CD4-positive, alpha-beta T cell treated with Interferon gamma for 1 hour (primary cell): Measurements from ENCODE around the gene CAMK2A.

Experiments used
- DNase-seq: peaks from one replicate; pipeline ENCODE4 v3.0.0-alpha.2; 2020

Gene CAMK2A

GRCh38 chr5:150289551-150290390 lies at the start of gene CAMK2A:
Gene CAMK2A, minus strand, starts transcription at chr5:150289773. Its CDS starts 148 bp downstream, at chr5:150289625.
- DNase-seq, result no peak

- no peak for DNase-seq
Measured at GRCh38 chr5:150339165-150339564, 49.6 kb upstream of the CAMK2A start.

- DNase-seq, result no peak
Measured at GRCh38 chr5:150338546-150338945, 49.0 kb upstream of the CAMK2A start.

- no peak for DNase-seq
Measured at GRCh38 chr5:150335778-150336177, 46.2 kb upstream of the CAMK2A start.

GRCh38 chr5:150333400-150333799 lies 43.8 kb upstream of the CAMK2A start:
- no peak for DNase-seq

- no peak for DNase-seq
Measured at GRCh38 chr5:150329881-150330876, 40.6 kb upstream of the CAMK2A start.

- no peak for DNase-seq
Measured at GRCh38 chr5:150329038-150329437, 39.5 kb upstream of the CAMK2A start.

GRCh38 chr5:150328515-150328914 lies 38.9 kb upstream of the CAMK2A start:
- no peak for DNase-seq

GRCh38 chr5:150327139-150327538 lies 37.6 kb upstream of the CAMK2A start:
- DNase-seq, result no peak

GRCh38 chr5:150326707-150327106 lies 37.1 kb upstream of the CAMK2A start:
- DNase-seq, result no peak

GRCh38 chr5:150325426-150325825 lies 35.9 kb upstream of the CAMK2A start:
- no peak for DNase-seq

- no peak for DNase-seq
Measured at GRCh38 chr5:150323819-150324218, 34.2 kb upstream of the CAMK2A start.

GRCh38 chr5:150323092-150323491 lies 33.5 kb upstream of the CAMK2A start:
- no peak for DNase-seq

- no peak for DNase-seq
Measured at GRCh38 chr5:150322202-150322601, 32.6 kb upstream of the CAMK2A start.

GRCh38 chr5:150321784-150322183 lies 32.2 kb upstream of the CAMK2A start:
- DNase-seq, result no peak

- DNase-seq, result no peak
Measured at GRCh38 chr5:150321211-150321610, 31.6 kb upstream of the CAMK2A start.

- DNase-seq, result no peak
Measured at GRCh38 chr5:150320044-150320613, 30.6 kb upstream of the CAMK2A start.

- no peak for DNase-seq
Measured at GRCh38 chr5:150319484-150319790, 29.9 kb upstream of the CAMK2A start.

GRCh38 chr5:150318613-150319483 lies 29.3 kb upstream of the CAMK2A start:
- DNase-seq, result no peak

- no peak for DNase-seq
Measured at GRCh38 chr5:150317048-150318003, 27.8 kb upstream of the CAMK2A start.

- no peak for DNase-seq
Measured at GRCh38 chr5:150316320-150316719, 26.7 kb upstream of the CAMK2A start.
